Cortex of kidney (tissue), 1 donor: Measurements from ENCODE around the gene PRRX1.

Experiments used
- DNase-seq: peaks from one replicate; lab custom pipeline; 2025; lab: John Stamatoyannopoulos, UW

Gene PRRX1

GRCh38 chr1:170664093-170664827 lies at the start of gene PRRX1:
Gene PRRX1, plus strand, starts transcription at chr1:170664131. Its CDS starts 88 bp downstream, at chr1:170664219.
- DNase-seq, result no peak

- DNase-seq, result no peak
Measured at GRCh38 chr1:170617591-170618330, 46.2 kb upstream of the PRRX1 start.

- DNase-seq, result no peak
Measured at GRCh38 chr1:170618421-170618820, 45.5 kb upstream of the PRRX1 start.

- no peak for DNase-seq
Measured at GRCh38 chr1:170619241-170620028, 44.5 kb upstream of the PRRX1 start.

- no peak for DNase-seq
Measured at GRCh38 chr1:170620164-170620563, 43.8 kb upstream of the PRRX1 start.

- DNase-seq, result no peak
Measured at GRCh38 chr1:170623171-170623570, 40.8 kb upstream of the PRRX1 start.

GRCh38 chr1:170624146-170624545 lies 39.8 kb upstream of the PRRX1 start:
- no peak for DNase-seq

- no peak for DNase-seq
Measured at GRCh38 chr1:170630977-170631376, 33.0 kb upstream of the PRRX1 start.

GRCh38 chr1:170634293-170634692 lies 29.6 kb upstream of the PRRX1 start:
- no peak for DNase-seq

- no peak for DNase-seq
Measured at GRCh38 chr1:170634824-170635410, 29.0 kb upstream of the PRRX1 start.

- no peak for DNase-seq
Measured at GRCh38 chr1:170640581-170640980, 23.4 kb upstream of the PRRX1 start.

- no peak for DNase-seq
Measured at GRCh38 chr1:170657275-170657853, 6.6 kb upstream of the PRRX1 start.

GRCh38 chr1:170659399-170660035 lies 4.4 kb upstream of the PRRX1 start:
- DNase-seq, result no peak

GRCh38 chr1:170660281-170660713 lies 3.6 kb upstream of the PRRX1 start:
- DNase-seq, result no peak

- DNase-seq, result no peak
Measured at GRCh38 chr1:170660871-170661645, 2.9 kb upstream of the PRRX1 start.

GRCh38 chr1:170661646-170662411 lies 2.1 kb upstream of the PRRX1 start:
- no peak for DNase-seq

- DNase-seq, result no peak
Measured at GRCh38 chr1:170662561-170663403, 1.1 kb upstream of the PRRX1 start.

- no peak for DNase-seq
Measured at GRCh38 chr1:170663404-170664092, 383 bp upstream of the PRRX1 start.
